Liver (tissue), 9 donors: ENCODE measurements around the gene TRMT44. TPM values are rescaled to one million over a fixed set of nuclear protein-coding genes. Genes with fewer than 3 reads are reported as not detected.
"Not testable (repeated sequence)": the region's sequence is repeated elsewhere in the genome, so short reads cannot be mapped to it uniquely, and the experiment has no call there.

Experiments
- DNase-seq: peaks from one replicate; pipeline ENCODE4 v3.0.0-alpha.2; 2017; ENCODE audit warnings: low spot score
- H3K27ac ChIP-seq, 2 donors: one replicate each; pipeline ENCODE4 v1.7.0; 2013; ENCODE audit warnings: inconsistent platforms in 2 of 2, low read length in 2 of 2, control low read depth in 1 of 2, low read depth in 1 of 2, mild to moderate bottlenecking in 1 of 2
- H3K27me3 ChIP-seq, 4 donors: one replicate each; pipeline versions ENCODE4 v1.6.1 to v1.7.0; 2013; ENCODE audit warnings: low read length in 3 of 4, inconsistent platforms in 1 of 4, mild to moderate bottlenecking in 1 of 4, moderate library complexity in 1 of 4; ENCODE audit not compliant: control insufficient read depth in 4 of 4, insufficient read depth in 4 of 4
- H3K36me3 ChIP-seq, 4 donors: one replicate each; pipeline versions ENCODE4 v1.6.1 to v1.7.0; 2013; ENCODE audit warnings: low read length in 3 of 4, mild to moderate bottlenecking in 3 of 4, low read depth in 1 of 4, moderate library complexity in 1 of 4; ENCODE audit not compliant: control insufficient read depth in 4 of 4, insufficient read depth in 3 of 4
- H3K4me1 ChIP-seq, 4 donors: one replicate each; pipeline versions ENCODE4 v1.6.1 to v1.7.0; 2013; ENCODE audit warnings: low read length in 3 of 4, mild to moderate bottlenecking in 3 of 4, moderate library complexity in 1 of 4; ENCODE audit not compliant: control insufficient read depth in 4 of 4, insufficient read depth in 4 of 4
- H3K4me3 ChIP-seq, 3 donors: one replicate each; pipeline versions ENCODE4 v1.6.1 to v1.7.0; 2013; ENCODE audit warnings: low read length in 3 of 3, control low read depth in 1 of 3, low read depth in 1 of 3, mild to moderate bottlenecking in 1 of 3
- H3K9ac ChIP-seq, 2 donors: one replicate each; pipeline ENCODE4 v1.7.0; 2013; ENCODE audit warnings: low read length in 2 of 2, mild to moderate bottlenecking in 2 of 2, moderate library complexity in 2 of 2, control low read depth in 1 of 2, low read depth in 1 of 2
- H3K9me3 ChIP-seq, 4 donors: one replicate each; pipeline versions ENCODE4 v1.6.1 to v1.7.0; 2013; ENCODE audit warnings: low read length in 3 of 4; ENCODE audit not compliant: control insufficient read depth in 4 of 4
- EGR1 ChIP-seq, 2 donors: IDR thresholded peaks; 2 replicates each; pipeline ENCODE4 v1.6.1; 2016 to 2018; ENCODE audit warnings: antibody characterized with exemption in 2 of 2, low read depth in 2 of 2
- FOXA1 ChIP-seq: IDR thresholded peaks from 2 replicates; pipeline ENCODE4 v1.6.1; 2016; ENCODE audit warnings: antibody characterized with exemption
- FOXA2 ChIP-seq: IDR thresholded peaks from 2 replicates; pipeline ENCODE4 v1.6.1; 2016; ENCODE audit warnings: antibody characterized with exemption
- HNF4A ChIP-seq, 2 donors: conservative IDR thresholded peaks; 2 replicates each; pipeline ENCODE4 v1.6.1; 2016; ENCODE audit warnings: antibody characterized with exemption in 2 of 2, mild to moderate bottlenecking in 2 of 2
- JUND ChIP-seq, 2 donors: IDR thresholded peaks; 2 replicates each; pipeline ENCODE4 v1.6.1; 2016; ENCODE audit warnings: antibody characterized with exemption in 2 of 2
- RAD21 ChIP-seq, 2 donors: IDR thresholded peaks; 2 replicates each; pipeline ENCODE4 v1.6.1; 2016; ENCODE audit warnings: antibody characterized with exemption in 2 of 2, mild to moderate bottlenecking in 2 of 2
- SP1 ChIP-seq: IDR thresholded peaks from 2 replicates; pipeline ENCODE4 v1.6.1; 2018; ENCODE audit warnings: antibody characterized with exemption, mild to moderate bottlenecking
- TAF1 ChIP-seq: conservative IDR thresholded peaks from 2 replicates; pipeline ENCODE4 v1.6.1; 2016; ENCODE audit warnings: antibody characterized with exemption, mild to moderate bottlenecking
- YY1 ChIP-seq: IDR thresholded peaks from 2 replicates; pipeline ENCODE4 v1.6.1; 2016; ENCODE audit warnings: antibody characterized with exemption, mild to moderate bottlenecking
- WGBS: extraction: QIAGEN DNeasy Blood & Tissue Kit; methylation state at CpG from one replicate; pipeline ENCODE4 v1.1.7; 2013; 5-methylcytosine and 5-hydroxymethylcytosine counted together
- polyA plus RNA-seq, 2 donors: library from polyadenylated mRNA; stranded (reverse) in 1 of 2; unstranded in 1 of 2; fragments of 200-250 nt in 1 of 2; fragments of >200 nt in 1 of 2; fragmentation: Nextera tagmentation in 1 of 2; extraction: Ambion mirVana in 1 of 2; gene quantifications; one replicate each; pipeline versions ENCODE4 v1.2.1 to v1.2.3, GENCODE V29; 2013 to 2015
- total RNA-seq, 2 donors: library from RNA; depleted of rRNA; stranded (reverse); fragments of >200 nt; gene quantifications; one replicate each; pipeline ENCODE4 v1.2.3, GENCODE V29; 2014
- TF ChIP-seq, protein P1 (sequence below): IDR thresholded peaks from 2 replicates; pipeline ENCODE4 v1.6.1; 2016; ENCODE audit warnings: antibody characterized with exemption, mild to moderate bottlenecking
- TF ChIP-seq, protein P2 (sequence below): IDR thresholded peaks from 2 replicates; pipeline ENCODE4 v1.6.1; 2016; ENCODE audit warnings: antibody characterized with exemption
- TF ChIP-seq, protein P3 (sequence below): fragments of 150-350 bp; IDR thresholded peaks from 2 replicates; pipeline ENCODE4 v1.5.1; 2017; ENCODE audit warnings: improper control_type of control experiment, low read depth, low read length; ENCODE audit not compliant: missing input control
- donor health status: healthy.
- donor health status: healthy.
- donor health status: healthy.
- donor health status: healthy.
- donor health status: healthy.

TRMT44 gene
- total and polyA plus RNA-seq, 4 donors, result 3.0 to 16.0 (median 5.7) TPM

DNA sequence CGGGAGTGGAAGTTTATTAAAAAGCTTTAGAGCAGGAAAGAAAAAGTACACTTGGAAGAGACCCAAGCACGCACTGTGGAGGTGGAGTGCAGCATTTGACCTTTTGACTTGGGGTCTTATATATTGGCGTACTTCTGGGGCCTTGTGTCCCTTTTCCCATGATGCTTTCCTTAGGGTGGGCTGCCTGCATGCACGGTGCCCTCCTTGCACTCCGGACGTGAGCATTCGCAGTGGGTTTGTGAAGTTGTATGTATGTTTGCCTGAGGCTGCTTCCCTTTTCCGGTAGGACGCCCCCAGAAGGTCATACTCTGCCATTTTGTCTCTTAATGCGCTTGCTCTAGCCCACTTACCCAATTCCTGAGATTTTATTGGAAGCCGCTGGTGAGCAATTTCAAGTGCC is 39.6 kb downstream of the TRMT44 start (continued):
- TF ChIP-seq, protein P1, sequence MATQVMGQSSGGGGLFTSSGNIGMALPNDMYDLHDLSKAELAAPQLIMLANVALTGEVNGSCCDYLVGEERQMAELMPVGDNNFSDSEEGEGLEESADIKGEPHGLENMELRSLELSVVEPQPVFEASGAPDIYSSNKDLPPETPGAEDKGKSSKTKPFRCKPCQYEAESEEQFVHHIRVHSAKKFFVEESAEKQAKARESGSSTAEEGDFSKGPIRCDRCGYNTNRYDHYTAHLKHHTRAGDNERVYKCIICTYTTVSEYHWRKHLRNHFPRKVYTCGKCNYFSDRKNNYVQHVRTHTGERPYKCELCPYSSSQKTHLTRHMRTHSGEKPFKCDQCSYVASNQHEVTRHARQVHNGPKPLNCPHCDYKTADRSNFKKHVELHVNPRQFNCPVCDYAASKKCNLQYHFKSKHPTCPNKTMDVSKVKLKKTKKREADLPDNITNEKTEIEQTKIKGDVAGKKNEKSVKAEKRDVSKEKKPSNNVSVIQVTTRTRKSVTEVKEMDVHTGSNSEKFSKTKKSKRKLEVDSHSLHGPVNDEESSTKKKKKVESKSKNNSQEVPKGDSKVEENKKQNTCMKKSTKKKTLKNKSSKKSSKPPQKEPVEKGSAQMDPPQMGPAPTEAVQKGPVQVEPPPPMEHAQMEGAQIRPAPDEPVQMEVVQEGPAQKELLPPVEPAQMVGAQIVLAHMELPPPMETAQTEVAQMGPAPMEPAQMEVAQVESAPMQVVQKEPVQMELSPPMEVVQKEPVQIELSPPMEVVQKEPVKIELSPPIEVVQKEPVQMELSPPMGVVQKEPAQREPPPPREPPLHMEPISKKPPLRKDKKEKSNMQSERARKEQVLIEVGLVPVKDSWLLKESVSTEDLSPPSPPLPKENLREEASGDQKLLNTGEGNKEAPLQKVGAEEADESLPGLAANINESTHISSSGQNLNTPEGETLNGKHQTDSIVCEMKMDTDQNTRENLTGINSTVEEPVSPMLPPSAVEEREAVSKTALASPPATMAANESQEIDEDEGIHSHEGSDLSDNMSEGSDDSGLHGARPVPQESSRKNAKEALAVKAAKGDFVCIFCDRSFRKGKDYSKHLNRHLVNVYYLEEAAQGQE, result no peak
- TF ChIP-seq TAF1, result no peak
- no peak for TF ChIP-seq JUND (IDR thresholded peaks at IDR 0.05)
- TF ChIP-seq SP1, result no peak

DNA sequence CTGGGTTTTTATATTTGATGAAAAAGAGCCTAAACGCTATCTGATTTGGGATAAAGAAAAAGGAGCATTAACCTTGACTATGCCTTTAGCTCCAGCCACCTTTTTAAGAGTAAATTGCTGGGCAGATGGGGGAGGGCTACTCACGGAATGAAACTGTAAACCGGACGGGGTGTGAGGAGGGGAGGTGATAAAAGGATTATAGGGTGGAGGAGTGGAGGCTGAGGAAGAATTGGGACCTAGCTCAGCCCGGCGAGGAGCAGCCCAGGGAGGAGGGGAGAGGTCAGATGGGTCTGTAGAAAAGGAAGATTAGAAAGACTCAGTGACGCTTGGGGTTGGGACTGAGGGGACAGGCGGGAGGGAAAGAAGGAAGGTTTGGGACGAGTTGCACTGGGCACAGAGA is 46.1 kb downstream of the TRMT44 start:
- not testable (repeated sequence) for DNase-seq, H3K9ac ChIP-seq, H3K4me3 ChIP-seq, H3K4me1 ChIP-seq, H3K9me3 ChIP-seq, H3K36me3 ChIP-seq, H3K27me3 ChIP-seq, H3K27ac ChIP-seq
- WGBS, result 65% methylated on average over 8 of the region's 9 CpGs

DNA sequence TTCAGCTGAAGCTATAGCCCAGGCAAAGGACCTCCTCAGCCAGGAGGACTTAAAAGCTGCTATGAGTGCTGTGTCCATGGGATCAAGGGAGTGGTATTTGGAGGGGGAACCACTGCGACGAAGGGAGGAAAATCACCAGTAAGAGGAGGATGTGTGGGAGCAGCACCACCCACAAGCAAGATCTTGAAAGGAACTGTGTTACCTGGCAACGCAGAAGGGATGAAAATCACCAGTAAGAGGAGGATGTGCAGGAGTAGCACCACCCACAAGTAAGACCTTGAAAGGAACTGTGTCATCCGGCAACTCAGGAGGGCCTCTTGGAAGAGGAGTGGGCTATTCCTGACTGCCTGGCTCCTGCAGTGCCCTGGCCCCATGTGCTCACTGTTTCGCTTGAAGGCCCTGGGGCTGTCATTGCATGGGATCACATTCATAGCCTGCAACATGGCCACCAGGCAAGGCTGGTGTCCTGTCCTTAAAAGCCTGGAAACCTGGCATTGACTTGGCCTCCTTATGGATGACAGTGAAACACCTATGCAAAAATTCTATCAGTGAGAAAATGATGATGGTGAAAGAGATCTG is 48.3 kb downstream of the TRMT44 start:
- DNase-seq, result no peak
- Histone ChIP-seq H3K9ac (no peak overlapping the region), H3K27ac (no peak overlapping the region), H3K36me3 (no peaks in the 10 kb centered on the region), H3K4me3 (no peak overlapping the region), H3K4me1 (no peaks in the 10 kb centered on the region), H3K9me3 (no peaks in the 10 kb centered on the region), H3K27me3 (no peaks in the 10 kb centered on the region)
- 93% methylated on average over 5 of the region's 5 CpGs for WGBS
- TF ChIP-seq, protein P2, sequence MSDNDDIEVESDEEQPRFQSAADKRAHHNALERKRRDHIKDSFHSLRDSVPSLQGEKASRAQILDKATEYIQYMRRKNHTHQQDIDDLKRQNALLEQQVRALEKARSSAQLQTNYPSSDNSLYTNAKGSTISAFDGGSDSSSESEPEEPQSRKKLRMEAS, result no peak
- TF ChIP-seq FOXA2 (no peak), FOXA1 (no peak), TAF1 (no peak), JUND (IDR thresholded peaks at IDR 0.05) (no peak), YY1 (no peak), SP1 (no peak), HNF4A (conservative IDR thresholded peaks at IDR 0.05) (no peak), EGR1 (IDR thresholded peaks at IDR 0.05; ENCODE audit: low read depth in 2 of 2) (no peak), RAD21 (IDR thresholded peaks at IDR 0.05) (no peak)
- TF ChIP-seq, protein P1, result no peak
- TF ChIP-seq, protein P3, sequence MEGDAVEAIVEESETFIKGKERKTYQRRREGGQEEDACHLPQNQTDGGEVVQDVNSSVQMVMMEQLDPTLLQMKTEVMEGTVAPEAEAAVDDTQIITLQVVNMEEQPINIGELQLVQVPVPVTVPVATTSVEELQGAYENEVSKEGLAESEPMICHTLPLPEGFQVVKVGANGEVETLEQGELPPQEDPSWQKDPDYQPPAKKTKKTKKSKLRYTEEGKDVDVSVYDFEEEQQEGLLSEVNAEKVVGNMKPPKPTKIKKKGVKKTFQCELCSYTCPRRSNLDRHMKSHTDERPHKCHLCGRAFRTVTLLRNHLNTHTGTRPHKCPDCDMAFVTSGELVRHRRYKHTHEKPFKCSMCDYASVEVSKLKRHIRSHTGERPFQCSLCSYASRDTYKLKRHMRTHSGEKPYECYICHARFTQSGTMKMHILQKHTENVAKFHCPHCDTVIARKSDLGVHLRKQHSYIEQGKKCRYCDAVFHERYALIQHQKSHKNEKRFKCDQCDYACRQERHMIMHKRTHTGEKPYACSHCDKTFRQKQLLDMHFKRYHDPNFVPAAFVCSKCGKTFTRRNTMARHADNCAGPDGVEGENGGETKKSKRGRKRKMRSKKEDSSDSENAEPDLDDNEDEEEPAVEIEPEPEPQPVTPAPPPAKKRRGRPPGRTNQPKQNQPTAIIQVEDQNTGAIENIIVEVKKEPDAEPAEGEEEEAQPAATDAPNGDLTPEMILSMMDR, result no peak

DNA sequence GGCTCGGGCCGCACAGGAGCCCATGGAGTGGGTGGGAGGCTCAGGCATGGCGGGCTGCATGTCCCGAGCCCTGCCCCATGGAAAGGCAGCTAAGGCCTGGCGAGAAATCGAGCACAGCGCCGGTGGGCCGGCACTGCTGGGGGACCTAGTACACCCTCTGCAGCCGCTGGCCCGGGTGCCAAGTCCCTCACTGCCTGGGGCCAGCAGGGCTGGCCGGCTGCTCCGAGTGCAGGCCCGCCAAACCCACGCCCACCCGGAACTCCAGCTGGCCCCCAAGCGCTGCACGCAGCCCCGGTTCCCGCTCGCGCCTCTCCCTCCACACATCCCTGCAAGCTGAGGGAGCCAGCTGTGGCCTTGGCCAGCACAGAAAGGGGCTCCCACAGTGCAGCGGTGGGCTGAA is 50.9 kb downstream of the TRMT44 start:
- not testable (repeated sequence) for H3K4me3 ChIP-seq, H3K27ac ChIP-seq, H3K27me3 ChIP-seq, H3K36me3 ChIP-seq, H3K9ac ChIP-seq, H3K4me1 ChIP-seq, H3K9me3 ChIP-seq, DNase-seq
- WGBS, result 97% methylated on average over 23 of the region's 23 CpGs
